Effector CD4-positive, alpha-beta T cell (primary cell): ENCODE measurements around the gene RILPL2.
"Not testable (repeated sequence)": the region's sequence is repeated elsewhere in the genome, so short reads cannot be mapped to it uniquely, and the experiment has no call there.

Source experiments
- DNase-seq: peaks from one replicate; pipeline ENCODE4 v3.0.0-alpha.2; 2020

The RILPL2 gene

DNA sequence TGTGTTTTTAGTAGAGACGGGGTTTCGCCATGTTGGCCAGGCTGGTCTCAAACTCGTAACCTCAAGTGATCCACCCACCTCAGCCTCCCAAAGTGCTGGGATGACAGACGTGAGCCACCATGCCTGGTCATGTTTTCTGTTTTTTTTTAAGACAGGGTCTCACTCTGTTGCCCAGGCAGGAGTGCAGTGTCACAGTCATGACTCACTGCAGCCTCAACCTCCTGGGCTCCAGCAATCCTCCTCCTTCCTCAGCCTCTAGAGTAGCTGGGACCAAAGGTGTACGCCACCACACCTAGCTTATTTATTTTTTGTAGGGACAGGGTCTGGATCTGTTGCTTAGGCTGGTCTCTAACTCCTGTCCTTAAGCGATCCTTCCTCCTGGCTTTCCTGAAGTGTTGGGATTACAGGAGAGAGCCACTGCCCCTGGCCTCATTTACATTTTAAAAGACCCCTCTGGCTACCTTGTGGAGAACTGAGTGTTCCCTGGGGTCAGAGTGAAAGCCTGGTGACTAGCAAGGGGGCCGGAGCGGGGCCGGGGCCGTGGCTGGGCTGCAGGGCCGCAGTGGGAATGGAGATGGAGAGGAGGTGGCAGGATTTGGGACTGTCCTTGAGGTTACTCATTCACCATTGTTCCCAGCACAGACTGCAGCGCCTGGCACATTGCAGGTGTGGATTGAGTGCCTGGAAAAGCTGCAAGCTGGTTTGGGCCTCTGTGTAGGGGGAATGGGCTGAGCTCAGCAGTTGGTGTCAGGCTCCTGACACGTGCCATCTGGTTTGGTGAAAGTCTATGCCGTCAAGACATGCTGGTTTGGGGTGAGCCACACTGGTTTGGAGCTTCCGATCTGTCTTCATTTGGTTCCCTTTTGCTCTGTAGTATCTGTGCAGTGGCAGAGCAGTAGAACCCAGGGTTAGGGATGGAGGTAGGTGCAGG, 34.5 kb downstream of the RILPL2 start:
- no peak for DNase-seq

DNA sequence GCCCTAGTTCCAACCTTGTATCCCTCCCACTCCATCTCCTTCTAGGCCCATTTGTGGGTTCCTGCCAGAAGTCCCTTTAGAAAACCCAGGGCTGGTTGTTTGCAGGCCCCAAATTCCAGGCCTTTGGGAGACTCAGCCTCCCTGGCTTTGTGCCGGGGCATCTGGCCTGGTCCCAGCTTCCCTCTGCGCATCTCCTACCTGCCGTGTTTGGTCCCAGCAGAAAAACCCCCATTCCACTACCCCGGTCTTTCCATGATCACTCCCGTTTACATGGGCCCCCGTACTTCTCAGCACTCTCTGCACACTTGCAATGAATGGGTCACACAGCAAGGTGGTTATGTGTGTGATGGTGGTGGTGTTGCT, 37.2 kb downstream of the RILPL2 start:
- DNase-seq, result no peak

DNA sequence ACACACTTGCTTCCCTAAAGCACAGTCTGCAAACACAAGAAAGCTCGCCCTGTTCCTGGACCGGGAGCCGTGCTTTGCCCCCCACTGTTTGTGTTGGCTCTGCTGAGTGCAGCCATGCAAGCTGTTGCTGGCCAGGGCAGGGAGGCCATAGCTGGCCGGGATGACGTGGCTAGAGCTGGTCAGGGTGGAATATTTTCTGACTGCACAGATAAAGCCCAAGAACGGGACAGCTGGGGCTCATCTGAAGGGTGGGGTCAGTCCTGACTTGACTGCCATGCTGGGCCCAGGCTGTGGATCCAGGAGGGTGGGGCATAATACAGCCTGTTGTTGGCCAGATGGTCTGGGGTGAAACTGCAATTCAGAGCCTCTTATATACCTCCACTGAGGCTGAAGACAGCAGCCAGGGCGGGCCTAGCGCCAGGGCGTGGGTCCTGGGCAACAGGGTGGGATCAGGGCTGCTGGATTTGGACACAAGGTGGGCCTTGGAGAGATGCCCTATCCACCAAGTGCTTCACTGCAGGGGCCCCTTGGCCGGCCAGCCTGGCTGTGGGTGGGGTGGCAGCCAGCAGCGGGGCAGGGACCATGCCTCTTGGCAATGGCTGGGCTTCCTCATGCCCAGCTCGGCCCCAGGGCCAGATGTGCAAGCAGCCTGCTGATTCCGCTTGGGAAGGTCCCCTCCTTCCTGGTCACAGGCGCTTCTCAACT, 37.8 kb downstream of the RILPL2 start:
- DNase-seq, result no peak

DNA sequence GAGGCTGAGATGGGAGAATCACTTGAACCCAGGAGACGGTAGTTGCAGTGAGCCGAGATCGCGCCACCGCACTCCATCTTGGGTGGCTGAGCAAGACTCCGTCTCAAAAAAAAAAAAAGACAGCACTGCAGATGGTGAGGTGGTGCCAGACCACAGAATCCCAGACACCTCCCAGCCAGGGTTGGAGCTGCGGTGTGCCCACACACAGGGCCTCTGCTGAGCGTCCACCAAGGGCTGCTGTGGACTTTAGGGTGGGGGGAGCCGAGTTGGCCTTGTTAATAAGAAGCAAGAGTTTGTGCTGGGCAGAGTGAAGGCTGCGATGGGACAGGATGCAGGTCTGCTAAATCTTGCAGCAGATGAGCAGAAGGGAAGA, 38.3 kb downstream of the RILPL2 start:
- DNase-seq, result no peak

DNA sequence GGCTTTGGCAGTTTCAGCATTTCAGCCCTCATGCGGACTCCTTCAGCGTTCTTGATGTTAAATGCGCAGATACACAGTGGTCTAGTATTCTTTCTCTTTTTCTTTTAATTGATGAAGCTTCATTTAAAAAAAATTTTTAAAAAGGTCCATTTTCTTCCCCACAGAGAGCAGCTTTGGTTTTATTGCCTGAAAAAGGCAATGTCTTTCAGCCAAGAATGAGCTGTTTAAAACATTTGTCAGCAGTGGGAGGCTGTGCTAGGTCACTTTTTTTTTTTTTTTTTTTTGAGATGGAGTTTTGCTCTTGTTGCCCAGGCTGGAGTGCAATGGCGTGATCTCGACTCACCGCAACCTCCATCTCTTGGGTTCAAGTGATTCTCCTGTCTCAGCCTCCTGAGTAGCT, 39.1 kb downstream of the RILPL2 start:
- DNase-seq, result no peak

DNA sequence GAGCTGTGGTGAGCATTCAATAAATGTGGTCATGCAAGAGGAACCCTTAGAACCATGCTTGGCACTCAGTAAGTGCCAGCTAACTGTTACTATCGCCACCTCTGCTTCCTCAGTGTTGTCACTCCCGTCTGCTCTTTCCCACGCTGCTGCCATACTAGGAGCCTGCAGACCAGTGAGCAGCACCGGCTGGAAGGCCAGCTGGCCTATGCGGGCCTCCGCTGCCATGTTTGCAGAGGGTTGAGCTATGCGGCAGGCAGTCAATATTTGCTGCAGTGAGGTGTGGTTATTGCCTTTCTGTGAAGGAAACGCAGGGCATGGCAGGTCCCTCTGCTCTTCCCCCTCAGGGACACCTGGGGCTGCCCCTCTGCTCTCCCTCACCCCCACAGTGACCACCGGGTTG, 39.5 kb downstream of the RILPL2 start:
- DNase-seq, result no peak

DNA sequence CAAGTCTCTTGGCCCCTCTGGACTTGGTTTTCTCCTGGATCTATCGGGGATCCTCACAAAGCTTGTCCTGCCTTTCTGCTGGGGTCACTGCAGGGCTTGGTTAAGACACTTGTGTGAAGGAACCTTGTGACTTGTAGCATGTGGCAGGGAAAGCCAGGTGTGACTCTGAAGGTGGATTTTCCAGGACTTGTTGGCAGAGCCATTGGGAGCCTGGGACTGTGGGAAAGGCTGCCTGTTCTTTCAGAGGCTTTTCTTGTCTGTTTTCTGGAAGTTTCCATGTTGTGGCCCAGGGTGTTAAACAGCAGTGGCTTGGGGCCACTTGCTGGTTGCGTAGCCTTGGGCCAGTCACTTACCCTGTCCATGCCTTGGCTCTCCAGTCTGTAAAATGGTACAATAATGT, 39.9 kb downstream of the RILPL2 start:
- no peak for DNase-seq

DNA sequence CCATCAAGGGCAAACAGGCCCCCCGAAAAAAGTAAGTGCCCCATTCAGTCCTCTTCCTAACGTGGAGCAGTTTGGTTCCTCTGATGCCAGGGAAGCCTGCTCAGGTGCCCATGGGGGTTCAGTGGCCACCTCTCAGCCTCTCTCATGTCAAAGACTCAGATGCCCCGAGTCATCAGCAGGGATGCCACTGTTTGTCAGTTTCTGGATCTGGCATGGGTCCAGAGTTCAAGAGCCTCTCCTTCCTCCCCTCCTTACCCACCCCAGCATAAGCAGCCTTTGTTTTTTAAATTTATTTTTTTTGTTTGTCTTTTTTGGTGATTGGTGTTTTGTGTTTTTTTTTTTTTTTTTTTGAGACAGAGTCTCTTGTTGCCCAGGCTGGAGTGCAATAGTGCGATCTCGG, 41.2 kb downstream of the RILPL2 start:
- DNase-seq, result no peak

DNA sequence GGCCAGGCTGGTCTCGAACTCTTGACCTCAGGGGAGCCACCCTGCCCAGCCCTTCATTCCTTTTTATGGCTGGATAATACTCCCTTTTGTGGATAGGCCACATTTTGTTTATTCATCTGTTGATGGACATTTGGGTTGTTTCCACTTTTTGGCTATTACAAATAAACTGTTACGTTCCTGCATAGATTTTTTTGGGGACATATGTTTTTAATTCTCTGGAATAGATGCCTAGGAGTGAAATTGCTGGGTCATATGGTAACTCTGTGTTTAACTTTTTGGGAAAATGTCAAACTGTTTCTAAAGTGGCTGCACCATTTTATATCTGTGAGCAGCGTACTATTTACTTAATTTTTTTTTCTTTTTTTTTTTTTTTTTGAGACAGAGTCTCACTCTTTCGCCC, 42.7 kb downstream of the RILPL2 start:
- DNase-seq, result no peak

DNA sequence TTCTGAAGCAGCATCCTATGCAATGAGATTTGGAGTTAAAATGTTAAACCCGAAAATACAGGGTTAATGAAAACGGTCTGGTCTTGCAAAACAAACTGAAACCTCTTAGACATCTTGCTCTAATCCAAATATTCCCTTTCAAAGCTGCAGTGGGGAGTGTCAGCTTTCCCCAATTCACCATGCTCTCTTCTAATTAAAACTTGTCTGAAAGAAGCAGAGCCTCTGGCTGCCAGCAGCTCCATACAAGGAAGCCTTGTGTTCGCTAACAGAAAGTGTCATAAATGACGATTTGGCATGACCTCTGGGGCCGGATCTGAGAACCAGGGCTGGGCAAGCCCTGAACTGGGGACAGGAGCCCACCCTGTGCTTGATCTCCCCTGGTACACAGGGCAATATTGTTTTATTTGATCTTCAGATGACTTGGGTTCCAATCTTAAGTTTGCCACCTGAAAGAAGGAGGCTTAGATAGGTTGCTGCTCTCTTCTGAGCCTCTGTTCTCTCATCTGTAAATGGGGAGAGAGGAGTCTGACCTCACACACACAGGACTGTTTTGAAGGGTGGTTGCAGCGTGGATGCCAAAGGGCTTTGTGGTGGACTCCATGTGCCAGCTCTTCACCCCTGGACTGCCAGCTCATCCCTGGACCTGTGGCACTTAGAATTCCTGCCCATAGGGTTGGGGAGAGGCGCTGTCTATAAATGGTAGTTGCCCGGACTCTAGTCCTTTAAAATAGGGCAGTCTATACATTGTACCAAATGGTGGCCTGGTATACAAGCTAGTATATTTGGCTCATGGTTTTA, 44.7 kb downstream of the RILPL2 start:
- no peak for DNase-seq

DNA sequence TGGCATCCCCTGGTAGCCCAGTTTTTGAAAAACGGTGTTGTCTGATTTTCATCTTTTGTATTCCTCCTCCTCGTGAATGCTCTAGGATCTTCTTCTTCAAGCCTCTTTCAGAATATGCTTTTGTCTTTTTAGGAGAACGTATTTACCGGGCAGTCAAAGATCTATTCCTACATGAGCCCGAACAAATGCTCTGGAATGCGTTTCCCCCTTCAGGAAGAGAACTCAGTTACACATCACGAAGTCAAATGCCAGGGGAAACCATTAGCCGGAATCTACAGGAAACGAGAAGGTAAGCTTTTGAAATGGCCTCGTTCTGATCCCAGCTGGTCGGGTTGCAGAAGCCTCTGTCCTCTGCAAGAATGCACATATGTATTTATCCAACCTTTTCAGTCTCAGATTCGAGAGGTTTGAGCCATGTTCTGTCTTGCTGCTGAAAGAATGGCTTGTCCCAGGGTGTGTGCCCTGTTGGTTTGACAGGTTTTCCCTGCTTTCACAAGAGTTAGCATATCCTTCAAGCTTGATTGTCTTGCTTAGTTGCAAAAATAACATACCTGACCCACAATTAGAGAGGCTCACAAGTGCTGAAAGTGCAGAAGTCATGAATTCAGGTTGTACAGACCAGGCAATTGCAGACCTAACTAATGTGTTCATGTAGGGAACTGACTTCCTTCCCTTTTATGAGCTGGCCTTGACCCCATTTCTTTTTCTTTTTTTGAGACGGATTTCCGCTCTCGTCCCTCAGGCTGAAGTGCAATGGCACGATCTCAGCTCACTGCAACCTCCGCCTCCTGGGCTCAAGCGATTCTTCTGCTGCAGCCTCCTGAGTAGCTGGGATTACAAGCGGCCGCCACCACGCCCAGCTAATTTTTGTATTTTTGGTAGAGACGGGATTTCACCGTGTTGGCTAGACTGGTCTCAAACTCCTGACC, 45.7 kb downstream of the RILPL2 start:
- DNase-seq, result no peak

DNA sequence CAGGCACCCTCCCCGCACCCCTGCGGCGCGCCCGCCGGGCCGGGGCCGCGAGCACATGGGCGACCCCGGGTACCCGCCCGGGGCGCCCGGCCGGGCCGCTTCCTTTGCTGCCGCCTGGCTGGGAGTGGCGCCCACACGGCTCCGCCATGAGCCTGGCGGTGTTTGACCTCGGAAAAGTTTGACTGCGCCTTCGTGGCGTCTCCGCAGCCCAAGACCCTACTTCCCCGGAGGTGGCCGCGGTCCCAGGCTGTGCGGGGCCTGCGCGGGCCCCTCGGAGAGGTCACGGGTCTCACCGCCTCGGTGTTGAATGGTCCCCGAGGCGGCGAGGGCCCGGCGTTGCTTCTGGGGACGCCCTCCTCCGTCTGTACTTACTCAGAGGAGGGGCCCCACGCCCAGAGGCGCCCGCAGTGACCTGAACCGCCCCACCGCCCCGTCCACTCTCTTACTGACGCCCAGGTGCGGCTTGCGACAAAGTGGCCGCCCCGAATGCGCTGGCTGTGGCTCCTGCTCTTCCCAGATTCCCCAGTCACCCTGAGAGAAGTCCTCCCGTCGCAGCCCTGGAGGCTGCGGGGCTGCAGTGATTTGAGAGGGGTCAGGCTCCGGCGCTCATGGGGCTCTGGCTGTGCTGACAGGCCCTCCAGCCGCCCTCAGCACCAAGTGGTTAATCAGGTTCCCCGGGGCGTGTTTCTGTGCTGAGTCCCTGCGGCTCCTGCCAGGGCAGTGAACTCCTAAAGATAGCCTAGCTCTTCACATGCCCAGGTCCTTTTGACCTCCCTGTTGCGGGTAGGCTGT, 46.7 kb downstream of the RILPL2 start:
- peak; percentile 4 for DNase-seq

DNA sequence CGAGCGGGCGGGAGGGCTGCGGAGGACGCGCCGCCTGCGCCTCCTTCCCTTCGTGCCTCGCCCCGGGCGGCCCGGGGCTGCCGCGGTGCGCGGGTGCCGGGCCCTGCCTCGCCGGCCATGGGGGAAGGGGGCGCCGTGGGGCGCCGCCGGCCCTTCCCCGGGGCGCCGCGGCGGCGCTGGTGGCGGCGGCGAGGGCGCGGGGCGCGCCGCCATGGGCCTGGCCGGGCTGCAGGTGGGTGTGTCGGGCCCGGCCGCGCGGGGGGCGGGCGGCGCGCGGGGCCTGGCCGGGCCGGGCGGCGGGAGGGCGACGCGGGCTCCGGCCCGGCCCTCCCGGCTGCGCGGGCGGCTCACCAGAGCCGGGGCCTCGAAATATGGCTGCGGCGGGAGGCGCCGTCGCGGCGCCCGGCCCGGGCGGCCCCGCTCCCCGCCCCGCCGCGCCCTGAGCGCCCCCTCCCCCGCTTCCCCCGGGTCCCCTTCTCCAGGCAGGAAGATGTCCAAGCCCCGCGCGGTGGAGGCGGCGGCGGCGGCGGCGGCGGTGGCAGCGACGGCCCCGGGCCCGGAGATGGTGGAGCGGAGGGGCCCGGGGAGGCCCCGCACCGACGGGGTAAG, 47.4 kb downstream of the RILPL2 start:
- DNase-seq, result no peak

DNA sequence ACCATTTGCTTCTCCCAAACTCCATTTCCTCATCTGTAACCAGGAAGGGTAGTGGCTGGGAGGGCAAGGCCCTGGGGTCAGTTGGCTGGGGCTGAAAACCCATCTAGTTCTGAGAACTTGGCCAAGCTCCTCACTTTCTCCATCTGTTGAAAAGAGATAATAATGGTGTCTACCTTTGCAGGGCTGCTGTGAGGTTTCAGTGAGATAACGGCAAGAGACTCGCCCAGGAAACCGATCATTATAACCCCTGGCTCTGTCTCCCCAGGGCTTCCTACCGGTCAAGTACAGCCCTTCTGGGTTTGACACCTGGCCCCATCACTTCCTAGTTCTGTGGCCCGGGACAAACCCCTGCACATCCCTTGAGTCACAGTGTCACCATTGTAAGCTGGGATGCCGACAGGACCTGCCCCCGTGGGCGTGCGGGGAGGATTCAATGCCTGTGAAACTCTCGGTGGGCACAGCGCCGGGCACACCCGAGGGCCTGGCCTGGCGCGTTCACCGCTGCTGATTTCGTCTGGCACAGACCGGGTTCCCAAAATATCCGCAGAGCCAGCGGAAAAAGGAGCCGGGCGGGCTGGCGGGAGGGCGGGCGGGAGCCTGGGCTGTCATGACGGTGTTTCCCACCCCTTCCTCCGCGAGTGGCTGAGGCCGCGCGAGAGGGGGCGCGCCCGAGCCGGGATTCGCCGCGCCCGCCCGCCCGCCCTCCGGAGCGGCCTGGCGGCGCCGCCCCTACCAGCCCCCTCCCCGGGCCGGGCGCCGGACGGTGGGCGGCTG, 48.1 kb downstream of the RILPL2 start:
- peak; percentile 73 for DNase-seq

DNA sequence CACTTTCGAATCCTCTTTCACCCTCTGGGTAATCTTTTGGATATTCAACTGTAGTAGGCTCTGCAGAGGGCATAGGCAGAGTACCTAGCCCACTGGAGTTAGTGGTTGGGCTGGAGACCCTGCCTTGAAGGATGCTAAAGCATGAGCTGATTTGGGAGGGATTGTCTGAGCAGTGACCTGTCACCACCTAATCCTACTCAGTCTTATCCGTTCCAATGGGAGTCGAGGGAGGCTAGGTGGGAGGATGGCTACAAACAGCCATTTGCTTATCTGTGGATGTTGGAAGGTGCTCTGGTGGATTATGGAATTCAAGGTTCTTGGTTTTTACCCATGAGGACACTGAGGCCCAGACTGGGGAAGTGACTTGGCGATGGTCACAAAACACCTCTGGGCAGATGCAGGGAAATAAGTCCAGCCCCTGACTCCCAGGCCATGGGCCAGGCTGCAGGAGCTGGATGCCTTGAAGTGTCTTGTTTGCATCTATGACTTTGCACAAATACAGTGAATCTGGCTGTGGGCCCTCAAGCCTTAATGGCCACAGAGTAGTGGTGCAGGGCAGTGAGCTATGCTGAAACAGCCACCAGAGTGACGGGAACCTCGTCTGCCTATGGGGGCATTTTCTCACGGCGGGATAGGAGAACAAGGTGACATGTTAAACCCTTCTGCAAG, 48.8 kb downstream of the RILPL2 start:
- no peak for DNase-seq

DNA sequence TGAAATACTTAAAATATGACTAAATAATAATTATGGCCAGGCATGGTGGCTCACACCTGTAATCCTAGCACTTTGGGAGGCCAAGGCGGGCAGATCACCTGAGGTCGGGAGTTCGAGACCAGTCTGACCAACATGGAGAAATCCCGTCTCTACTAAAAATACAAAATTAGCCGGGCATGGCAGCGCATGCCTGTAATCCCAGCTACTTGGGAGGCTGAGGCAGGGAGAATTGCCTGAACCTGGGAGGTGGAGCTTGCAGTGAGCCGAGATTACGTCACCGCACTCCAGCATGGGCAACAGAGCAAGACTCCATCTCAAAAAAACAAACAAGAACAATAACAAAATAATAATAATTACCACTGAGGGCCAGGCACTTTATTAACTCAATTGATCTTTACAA, 50.9 kb downstream of the RILPL2 start:
- DNase-seq, result not testable (repeated sequence)

DNA sequence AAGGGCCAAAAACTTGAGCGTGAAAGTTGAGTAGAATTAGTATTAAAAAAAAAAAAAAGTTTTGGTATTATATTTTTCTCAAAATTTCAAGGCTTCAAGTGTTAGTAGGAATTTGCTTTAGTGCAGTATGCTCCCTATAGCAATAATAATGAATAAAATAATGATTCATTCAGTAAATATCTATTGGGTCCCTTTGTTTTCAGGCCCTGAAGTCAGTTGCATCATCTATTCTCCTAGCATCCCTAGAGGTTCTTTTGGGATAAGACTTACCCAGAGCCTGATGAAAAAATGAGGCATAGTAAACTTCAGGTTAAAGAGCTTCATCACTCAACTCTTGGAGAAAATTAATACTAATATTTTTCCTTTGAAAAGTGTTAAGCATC, 51.5 kb downstream of the RILPL2 start:
- no peak for DNase-seq

DNA sequence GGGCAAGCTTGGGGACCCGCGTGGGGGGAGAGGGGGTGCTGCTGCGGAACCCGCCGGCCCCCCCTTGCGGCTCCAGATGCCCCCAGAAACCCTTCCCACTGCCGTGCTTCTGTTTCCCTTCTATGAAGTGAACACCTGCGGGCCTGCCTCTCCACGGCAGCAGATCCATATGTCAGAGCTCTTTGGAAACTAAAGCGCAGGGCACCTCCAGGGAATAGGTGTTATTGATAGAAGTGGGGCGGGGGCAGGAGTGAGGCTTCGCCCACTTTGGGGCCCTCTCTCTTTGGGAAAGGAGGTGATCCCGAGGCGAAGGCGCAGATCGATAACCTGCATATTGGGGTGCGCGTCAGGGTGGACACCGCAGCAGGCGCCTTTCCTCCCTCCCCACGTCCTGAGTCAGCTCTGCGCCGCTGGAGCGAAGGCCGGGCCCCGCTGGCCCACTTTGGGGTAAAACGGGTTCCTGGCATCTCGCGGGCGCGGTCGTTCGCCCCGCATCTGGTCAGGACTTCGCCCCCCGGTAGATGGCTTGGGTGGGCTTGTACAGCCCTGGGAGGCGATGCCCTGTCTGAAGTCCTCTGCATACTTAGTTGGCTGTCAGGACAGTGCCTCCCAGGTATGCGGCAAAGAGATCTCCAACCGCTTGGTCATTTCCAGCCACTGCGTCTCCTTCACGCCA, 52.0 kb downstream of the RILPL2 start:
- peak; percentile 13 for DNase-seq

DNA sequence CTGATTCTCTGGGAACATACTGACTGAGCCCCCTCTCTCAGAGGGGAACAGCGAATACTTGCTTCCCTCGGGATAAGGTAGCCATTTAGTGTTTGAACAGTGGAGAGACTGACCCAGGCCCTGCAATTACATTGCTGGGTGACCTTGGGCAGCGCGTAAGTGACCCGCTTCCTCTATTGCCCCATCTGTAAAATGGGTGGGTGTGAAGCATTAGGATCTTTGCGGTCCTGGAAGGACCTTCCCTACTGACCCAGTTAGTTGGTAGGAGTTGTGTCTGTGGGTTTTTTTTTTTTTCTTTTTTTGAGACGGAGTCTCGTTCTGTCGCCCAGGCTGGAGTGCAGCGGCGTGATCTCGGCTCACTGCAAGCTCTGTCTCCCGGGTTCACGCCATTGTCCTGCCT, 53.8 kb downstream of the RILPL2 start:
- DNase-seq, result no peak
